HCT116 (cell line): ENCODE measurements around the gene COL4A4.

Experiments
- CTCF ChIP-seq, 3 experiments: fragments of 200-600 bp in 1 of 3; sonication (generic) in 1 of 3; IDR thresholded peaks in 2 of 3; conservative IDR thresholded peaks in 1 of 3; 2 replicates each; pipeline ENCODE4 v1.5.1; 2012 to 2017; ENCODE audit warnings: low read depth in 2 of 3, low read length in 2 of 3, antibody characterized with exemption in 1 of 3, borderline replicate concordance in 1 of 3, control low read depth in 1 of 3, mild to moderate bottlenecking in 1 of 3, mixed read lengths in 1 of 3, mixed run types in 1 of 3, moderate library complexity in 1 of 3; ENCODE audit not compliant: insufficient read depth in 1 of 3
- EZH2 ChIP-seq: fragments of 200-600 bp; sonication (generic); IDR thresholded peaks from 2 replicates; pipeline ENCODE4 v1.6.1; 2017; ENCODE audit warnings: antibody characterized with exemption, mixed run types
- EZH2phosphoT487 ChIP-seq: fragments of 200-600 bp; IDR thresholded peaks from 2 replicates; pipeline ENCODE4 v1.6.1; 2018; ENCODE audit warnings: antibody characterized with exemption, borderline replicate concordance
- POLR2A ChIP-seq: IDR thresholded peaks from 2 replicates; pipeline ENCODE4 v1.7.0; 2011; ENCODE audit warnings: borderline replicate concordance; ENCODE audit not compliant: insufficient read depth, insufficient read length; ENCODE audit errors: extremely low read depth
- POLR2AphosphoS5 ChIP-seq: IDR thresholded peaks from 2 replicates; pipeline ENCODE4 v1.6.1; 2011; ENCODE audit warnings: mild to moderate bottlenecking, low read depth, low read length, moderate library complexity
- REST ChIP-seq: IDR thresholded peaks from 2 replicates; pipeline ENCODE4 v1.6.1; 2012; ENCODE audit warnings: low read depth
- SIN3A ChIP-seq: IDR thresholded peaks from 2 replicates; pipeline ENCODE4 v1.6.1; 2012; ENCODE audit warnings: low read depth
- SP1 ChIP-seq: IDR thresholded peaks from 2 replicates; pipeline ENCODE4 v1.6.1; 2012; ENCODE audit warnings: low read depth
- YY1 ChIP-seq: IDR thresholded peaks from 2 replicates; pipeline ENCODE4 v1.6.1; 2011; ENCODE audit warnings: low read length, low read depth, moderate library complexity, mild to moderate bottlenecking; ENCODE audit not compliant: insufficient replicate concordance; ENCODE audit errors: extremely low read depth
- ZFX ChIP-seq: fragments of 450-650 bp; IDR thresholded peaks from 2 replicates; pipeline ENCODE4 v1.6.1; 2017
- ZNF274 ChIP-seq: fragments of 200-500 bp; sonication (Bioruptor generic); IDR thresholded peaks from 2 replicates; pipeline ENCODE4 v1.6.1; 2014; ENCODE audit warnings: mild to moderate bottlenecking, low read depth, low read length, inconsistent platforms
- TF ChIP-seq, protein P1 (sequence below): IDR thresholded peaks from 2 replicates; pipeline ENCODE4 v1.6.1; 2012
- TF ChIP-seq, protein P2 (sequence below): IDR thresholded peaks from 2 replicates; pipeline ENCODE4 v1.6.1; 2011; ENCODE audit warnings: mild to moderate bottlenecking, low read length, moderate library complexity; ENCODE audit not compliant: insufficient replicate concordance; ENCODE audit errors: extremely low read depth

DNA sequence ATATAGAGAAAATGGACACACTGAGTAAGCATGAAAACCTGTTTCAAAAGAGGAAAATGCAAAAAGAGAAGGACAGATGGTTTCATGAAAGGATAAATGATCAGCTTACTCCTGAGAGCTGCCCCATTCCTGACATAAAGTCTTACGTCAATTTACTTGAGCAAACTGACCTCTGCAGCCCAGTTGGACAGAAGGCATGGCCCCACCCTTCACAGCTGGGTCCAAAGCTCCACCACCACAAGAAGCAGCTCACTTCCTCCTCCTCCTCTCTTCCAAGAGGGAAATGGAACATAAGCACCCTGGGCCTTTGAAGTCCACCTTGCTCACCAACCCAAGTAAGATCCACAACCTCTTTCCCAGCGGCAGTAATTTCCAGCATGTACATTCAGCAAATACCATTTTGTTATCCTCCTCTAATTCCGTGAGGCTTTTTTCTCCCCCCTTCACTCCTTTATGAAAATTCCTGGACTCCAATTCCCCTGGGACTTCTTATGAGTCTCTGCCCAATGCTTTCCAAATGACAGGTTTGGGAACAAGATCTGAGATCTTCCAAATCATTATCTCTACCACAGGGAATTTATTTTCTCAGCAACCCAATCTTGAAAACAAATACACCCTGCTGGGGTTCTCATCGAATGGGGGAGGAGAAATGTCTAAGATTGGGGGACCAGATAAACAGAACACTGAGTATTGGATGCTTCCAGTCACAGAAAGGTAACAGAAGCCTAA is 10.1 kb downstream of the COL4A4 start:
- TF ChIP-seq POLR2A (no peak), POLR2AphosphoS5 (no peak), CTCF (IDR thresholded peaks at IDR 0.05 in 2 of 3, conservative IDR thresholded peaks at IDR 0.05 in 1 of 3; ENCODE audit: borderline replicate concordance in 1 of 3, insufficient read depth in 1 of 3, low read depth in 2 of 3, low read length in 2 of 3) (no peak), SIN3A (no peak), ZNF274 (no peak), SP1 (no peak), EZH2 (no peak), YY1 (no peak), ZFX (no peak), EZH2phosphoT487 (no peak), REST (no peak)
- TF ChIP-seq, protein P1, sequence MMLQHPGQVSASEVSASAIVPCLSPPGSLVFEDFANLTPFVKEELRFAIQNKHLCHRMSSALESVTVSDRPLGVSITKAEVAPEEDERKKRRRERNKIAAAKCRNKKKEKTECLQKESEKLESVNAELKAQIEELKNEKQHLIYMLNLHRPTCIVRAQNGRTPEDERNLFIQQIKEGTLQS = no peak
- TF ChIP-seq, protein P2, sequence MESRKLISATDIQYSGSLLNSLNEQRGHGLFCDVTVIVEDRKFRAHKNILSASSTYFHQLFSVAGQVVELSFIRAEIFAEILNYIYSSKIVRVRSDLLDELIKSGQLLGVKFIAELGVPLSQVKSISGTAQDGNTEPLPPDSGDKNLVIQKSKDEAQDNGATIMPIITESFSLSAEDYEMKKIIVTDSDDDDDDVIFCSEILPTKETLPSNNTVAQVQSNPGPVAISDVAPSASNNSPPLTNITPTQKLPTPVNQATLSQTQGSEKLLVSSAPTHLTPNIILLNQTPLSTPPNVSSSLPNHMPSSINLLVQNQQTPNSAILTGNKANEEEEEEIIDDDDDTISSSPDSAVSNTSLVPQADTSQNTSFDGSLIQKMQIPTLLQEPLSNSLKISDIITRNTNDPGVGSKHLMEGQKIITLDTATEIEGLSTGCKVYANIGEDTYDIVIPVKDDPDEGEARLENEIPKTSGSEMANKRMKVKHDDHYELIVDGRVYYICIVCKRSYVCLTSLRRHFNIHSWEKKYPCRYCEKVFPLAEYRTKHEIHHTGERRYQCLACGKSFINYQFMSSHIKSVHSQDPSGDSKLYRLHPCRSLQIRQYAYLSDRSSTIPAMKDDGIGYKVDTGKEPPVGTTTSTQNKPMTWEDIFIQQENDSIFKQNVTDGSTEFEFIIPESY = no peak
